ENCODE data around the gene ALDH1L1. TPM values are rescaled to one million over a fixed set of nuclear protein-coding genes. Genes with fewer than 3 reads are reported as not detected.

The ALDH1L1 gene
- total and polyA plus RNA-seq, 7 donors, result 12.9 to 121 (median 40.1) TPM

GRCh38 chr3:126156468-126156867 lies 23.9 kb downstream of the ALDH1L1 start:
- Histone ChIP-seq H3K4me3 (no peak overlapping the region), H3K27ac (no peak overlapping the region), H3K36me3 (ENCODE audit: insufficient read depth in 1 of 2, low read depth in 1 of 2) (peaks cover 0 to 75% of the 10 kb centered on the region in 2 donors), H3K9me3 (no peaks in the 10 kb centered on the region), H3K4me1 (no peaks in the 10 kb centered on the region), H3K27me3 (ENCODE audit: insufficient read depth in 3 of 3, low read length in 2 of 3) (no peaks in the 10 kb centered on the region)
- 74 to 82% (median 76%) methylated on average over 7 to 8 of the region's 8 CpGs for WGBS, 3 donors
- intact Hi-C loops (cut with DNase I), result no loop called here
- peak in 2 of 4 donors; percentile 36 to 38 for ATAC-seq
- TF ChIP-seq, protein P1, sequence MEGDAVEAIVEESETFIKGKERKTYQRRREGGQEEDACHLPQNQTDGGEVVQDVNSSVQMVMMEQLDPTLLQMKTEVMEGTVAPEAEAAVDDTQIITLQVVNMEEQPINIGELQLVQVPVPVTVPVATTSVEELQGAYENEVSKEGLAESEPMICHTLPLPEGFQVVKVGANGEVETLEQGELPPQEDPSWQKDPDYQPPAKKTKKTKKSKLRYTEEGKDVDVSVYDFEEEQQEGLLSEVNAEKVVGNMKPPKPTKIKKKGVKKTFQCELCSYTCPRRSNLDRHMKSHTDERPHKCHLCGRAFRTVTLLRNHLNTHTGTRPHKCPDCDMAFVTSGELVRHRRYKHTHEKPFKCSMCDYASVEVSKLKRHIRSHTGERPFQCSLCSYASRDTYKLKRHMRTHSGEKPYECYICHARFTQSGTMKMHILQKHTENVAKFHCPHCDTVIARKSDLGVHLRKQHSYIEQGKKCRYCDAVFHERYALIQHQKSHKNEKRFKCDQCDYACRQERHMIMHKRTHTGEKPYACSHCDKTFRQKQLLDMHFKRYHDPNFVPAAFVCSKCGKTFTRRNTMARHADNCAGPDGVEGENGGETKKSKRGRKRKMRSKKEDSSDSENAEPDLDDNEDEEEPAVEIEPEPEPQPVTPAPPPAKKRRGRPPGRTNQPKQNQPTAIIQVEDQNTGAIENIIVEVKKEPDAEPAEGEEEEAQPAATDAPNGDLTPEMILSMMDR (IDR thresholded peaks at IDR 0.05), result no peak
- no peak for DNase-seq

DNA sequence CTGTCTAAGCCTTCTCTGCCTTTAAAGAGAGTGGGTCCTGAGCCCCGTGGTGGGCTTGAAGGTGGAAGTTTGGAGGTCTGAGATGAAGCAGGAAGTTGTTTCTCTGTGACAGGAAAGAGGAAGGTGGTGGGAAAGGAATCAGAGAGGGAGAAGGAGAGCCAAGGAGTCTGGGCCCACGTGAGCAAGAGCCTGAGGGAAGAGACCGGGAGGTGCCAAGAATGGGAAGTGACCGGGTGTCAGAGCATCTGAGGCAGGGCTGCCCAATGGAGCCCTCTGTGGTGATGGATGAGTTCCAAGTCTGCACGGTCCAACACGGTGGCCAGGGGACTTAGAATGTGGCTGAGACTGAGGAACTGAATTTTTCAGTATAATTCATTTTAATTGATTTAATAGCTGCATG lies 24.6 kb downstream of the ALDH1L1 start:
- no peaks in the 10 kb centered on the region for H3K4me1 ChIP-seq
- 44 to 57% (median 57%) methylated on average over 6 of the region's 6 CpGs for WGBS, 3 donors
- H3K36me3 ChIP-seq (ENCODE audit: insufficient read depth in 1 of 2, low read depth in 1 of 2), result peaks cover 0 to 81% of the 10 kb centered on the region in 2 donors
- no peak overlapping the region for H3K27ac ChIP-seq
- ATAC-seq (no peak), DNase-seq (no peak)
- H3K27me3 ChIP-seq (ENCODE audit: insufficient read depth in 3 of 3, low read length in 2 of 3), result no peaks in the 10 kb centered on the region
- intact Hi-C loops (cut with DNase I), result no loop called here
- no peak overlapping the region for H3K4me3 ChIP-seq
- no peaks in the 10 kb centered on the region for H3K9me3 ChIP-seq
- TF ChIP-seq, protein P1 (IDR thresholded peaks at IDR 0.05), result no peak

DNA sequence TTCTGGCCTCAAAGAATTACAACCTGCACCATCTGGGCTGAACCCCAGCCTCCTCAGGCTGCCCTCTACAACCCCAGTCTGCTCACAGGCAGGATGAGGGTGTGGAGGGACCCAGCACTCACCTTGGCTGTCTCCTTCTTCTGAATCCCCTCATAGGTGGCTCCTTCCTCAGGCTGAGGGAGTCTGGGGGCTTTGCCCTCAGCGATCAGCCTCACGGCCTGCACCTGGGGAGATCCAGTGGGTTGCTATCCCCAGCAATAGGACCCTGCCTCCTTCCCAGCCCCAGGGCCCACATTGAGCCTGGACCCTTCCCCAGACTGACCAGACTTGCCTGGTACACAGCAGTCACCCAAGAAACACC lies 25.1 kb downstream of the ALDH1L1 start:
- H3K27ac ChIP-seq, result no peak overlapping the region
- DNase-seq, result no peak
- H3K4me1 ChIP-seq, result no peaks in the 10 kb centered on the region
- no peaks in the 10 kb centered on the region for H3K27me3 ChIP-seq (ENCODE audit: insufficient read depth in 3 of 3, low read length in 2 of 3)
- 95 to 97% (median 96%) methylated on average over 2 of the region's 2 CpGs for WGBS, 3 donors
- TF ChIP-seq, protein P1 (IDR thresholded peaks at IDR 0.05), result no peak
- H3K4me3 ChIP-seq, result no peak overlapping the region
- no peaks in the 10 kb centered on the region for H3K9me3 ChIP-seq
- no peak for ATAC-seq
- H3K36me3 ChIP-seq (ENCODE audit: insufficient read depth in 1 of 2, low read depth in 1 of 2), result peaks cover 0 to 82% of the 10 kb centered on the region in 2 donors
- intact Hi-C loops (cut with DNase I), result no loop called here

GRCh38 chr3:126154391-126155279 lies 25.8 kb downstream of the ALDH1L1 start:
- H3K27ac ChIP-seq, result no peak overlapping the region
- DNase-seq (no peak), ATAC-seq (no peak)
- no peaks in the 10 kb centered on the region for H3K9me3 ChIP-seq
- H3K4me1 ChIP-seq, result no peaks in the 10 kb centered on the region
- WGBS, 3 donors, result 72 to 82% (median 78%) methylated on average over 13 of the region's 13 CpGs
- intact Hi-C loops (cut with DNase I), result no loop called here
- H3K4me3 ChIP-seq, result no peak overlapping the region
- H3K27me3 ChIP-seq (ENCODE audit: insufficient read depth in 3 of 3, low read length in 2 of 3), result no peaks in the 10 kb centered on the region
- TF ChIP-seq, protein P1 (IDR thresholded peaks at IDR 0.05), result no peak
- H3K36me3 ChIP-seq (ENCODE audit: insufficient read depth in 1 of 2, low read depth in 1 of 2), result peaks cover 0 to 86% of the 10 kb centered on the region in 2 donors

Measured in psoas muscle (tissue), 8 donors.